Neuronal stem cell (in vitro differentiated cells): ENCODE results near the gene GYPC.
A peak's percentile ranks its signal among the peaks of the same experiment; 100 is the strongest.
"Not testable (repeated sequence)": the region's sequence is repeated elsewhere in the genome, so short reads cannot be mapped to it uniquely, and the experiment has no call there.

Source experiments
- DNase-seq: peaks from one replicate; pipeline ENCODE4 v3.0.0-alpha.2; 2013; ENCODE audit warnings: low spot score
- H2AFZ ChIP-seq: one replicate; pipeline ENCODE4 v1.6.1; 2013; ENCODE audit warnings: mild to moderate bottlenecking, low read length, inconsistent platforms
- H2AK5ac ChIP-seq: 2 replicates; pipeline ENCODE4 v1.6.1; 2013; ENCODE audit warnings: low read depth, mild to moderate bottlenecking, inconsistent platforms, low read length, moderate library complexity, mixed read lengths
- H2BK120ac ChIP-seq: 2 replicates; pipeline ENCODE4 v1.6.1; 2013; ENCODE audit warnings: low read depth, mild to moderate bottlenecking, inconsistent platforms, low read length, moderate library complexity, mixed read lengths
- H2BK12ac ChIP-seq: one replicate; pipeline ENCODE4 v1.6.1; 2013; ENCODE audit warnings: low read length, inconsistent platforms
- H2BK15ac ChIP-seq: 2 replicates; pipeline ENCODE4 v1.6.1; 2013; ENCODE audit warnings: mild to moderate bottlenecking, low read length, inconsistent platforms, mixed read lengths
- H2BK5ac ChIP-seq: one replicate; pipeline ENCODE4 v1.6.1; 2013; ENCODE audit warnings: inconsistent platforms, mild to moderate bottlenecking, low read length, moderate library complexity
- H3K14ac ChIP-seq: one replicate; pipeline ENCODE4 v1.6.1; 2013; ENCODE audit warnings: low read length, inconsistent platforms
- H3K18ac ChIP-seq: 2 replicates; pipeline ENCODE4 v1.6.1; 2013; ENCODE audit warnings: low read length, inconsistent platforms
- H3K23ac ChIP-seq: 2 replicates; pipeline ENCODE4 v1.6.1; 2013; ENCODE audit warnings: low read depth, mild to moderate bottlenecking, mixed read lengths, low read length, inconsistent platforms; ENCODE audit not compliant: poor library complexity
- H3K27ac ChIP-seq: replicated peaks from 3 replicates; pipeline ENCODE4 v1.5.1; 2013; ENCODE audit warnings: low read length, inconsistent platforms
- H3K27me3 ChIP-seq, 3 experiments: 2 replicates each; pipeline ENCODE4 v1.6.1; 2013; ENCODE audit warnings: low read length in 3 of 3, mild to moderate bottlenecking in 2 of 3, inconsistent platforms in 1 of 3, low read depth in 1 of 3, mixed read lengths in 1 of 3, moderate library complexity in 1 of 3; ENCODE audit not compliant: control insufficient read depth in 3 of 3, insufficient read depth in 3 of 3
- H3K36me3 ChIP-seq, 2 donors: replicated peaks in 1 of 2; 2 replicates each; pipeline ENCODE4 v1.6.1; 2013; ENCODE audit warnings: low read length in 2 of 2; ENCODE audit not compliant: control insufficient read depth in 2 of 2, insufficient read depth in 2 of 2
- H3K4ac ChIP-seq: 2 replicates; pipeline ENCODE4 v1.6.1; 2013; ENCODE audit warnings: inconsistent platforms, mild to moderate bottlenecking, low read length, moderate library complexity
- H3K4me1 ChIP-seq, 2 donors: 1 replicate in 1 of 2; 2 replicates in 1 of 2; pipeline ENCODE4 v1.6.1; 2013; ENCODE audit warnings: low read length in 2 of 2, low read depth in 1 of 2; ENCODE audit not compliant: control insufficient read depth in 2 of 2, insufficient read depth in 1 of 2
- H3K4me2 ChIP-seq: one replicate; pipeline ENCODE4 v1.6.1; 2013; ENCODE audit warnings: mild to moderate bottlenecking, low read length, inconsistent platforms; ENCODE audit not compliant: insufficient read depth, poor library complexity, severe bottlenecking
- H3K4me3 ChIP-seq, 2 donors: 2 replicates each; pipeline ENCODE4 v1.5.1; 2013; ENCODE audit warnings: low read length in 2 of 2, mild to moderate bottlenecking in 2 of 2, inconsistent platforms in 1 of 2, moderate library complexity in 1 of 2
- H3K79me1 ChIP-seq: one replicate; pipeline ENCODE4 v1.6.1; 2013; ENCODE audit warnings: low read depth, mild to moderate bottlenecking, inconsistent platforms, low read length, moderate library complexity
- H3K9ac ChIP-seq: one replicate; pipeline ENCODE4 v1.6.1; 2013; ENCODE audit warnings: mild to moderate bottlenecking, low read depth, low read length, inconsistent platforms; ENCODE audit not compliant: poor library complexity
- H3K9me3 ChIP-seq, 2 donors: replicated peaks in 1 of 2; 2 replicates each; pipeline versions ENCODE3 to v1.6.1; 2013; ENCODE audit warnings: low read length in 2 of 2, mild to moderate bottlenecking in 2 of 2, inconsistent platforms in 1 of 2, low read depth in 1 of 2, mixed read lengths in 1 of 2, moderate library complexity in 1 of 2; ENCODE audit not compliant: control insufficient read depth in 2 of 2, insufficient read depth in 1 of 2
- H4K8ac ChIP-seq: one replicate; pipeline ENCODE4 v1.6.1; 2013; ENCODE audit warnings: low read depth, mild to moderate bottlenecking, inconsistent platforms, low read length, moderate library complexity
- H4K91ac ChIP-seq: one replicate; pipeline ENCODE4 v1.6.1; 2013; ENCODE audit warnings: low read length, low read depth, mild to moderate bottlenecking, inconsistent platforms; ENCODE audit not compliant: poor library complexity
- WGBS, 2 donors: extraction: QIAGEN DNeasy Blood & Tissue Kit; methylation state at CpG; one replicate each; pipeline ENCODE4 v1.1.7; 2013; ENCODE audit warnings: missing lambda C conversion rate in 2 of 2, mixed read lengths in 1 of 2; ENCODE audit not compliant: insufficient read length in 2 of 2, insufficient replicate concordance in 1 of 2; ENCODE audit errors: extremely low coverage in 2 of 2; 5-methylcytosine and 5-hydroxymethylcytosine counted together

GYPC gene

DNA sequence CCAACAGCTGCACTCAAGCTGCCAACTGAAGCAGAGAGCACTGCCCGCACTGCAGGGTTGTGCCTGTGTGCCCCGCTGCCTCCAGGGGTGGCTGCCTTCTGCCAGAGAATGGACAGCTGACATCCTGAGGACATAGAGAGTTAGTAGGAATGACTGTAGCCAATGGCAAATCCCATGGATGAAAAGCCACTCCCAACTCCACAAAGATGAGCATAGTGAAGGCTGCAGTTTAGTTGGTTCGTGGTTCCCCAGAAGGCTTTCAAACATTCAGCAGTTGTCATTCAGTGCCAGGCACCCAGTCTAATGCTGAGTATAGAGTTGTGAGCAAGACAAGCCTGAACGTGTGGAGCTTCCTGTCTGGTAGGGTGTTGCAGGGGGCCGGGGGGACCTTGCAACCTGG lies 30.3 kb downstream of the GYPC start:
- no peaks in the 10 kb centered on the region for H3K4me1 ChIP-seq
- peaks cover 2 to 3% of the 10 kb centered on the region in 2 donors for H3K9me3 ChIP-seq
- no peaks in the 10 kb centered on the region for H3K79me1 ChIP-seq
- H3K4me3 ChIP-seq, result peak overlapping the region in 1 of 2 donors; percentile 22
- no peak overlapping the region for H3K18ac ChIP-seq
- H2AK5ac ChIP-seq, result no peak overlapping the region
- H3K9ac ChIP-seq, result no peak overlapping the region
- WGBS, 2 donors, result no CpG with 5 or more reads among the region's 5 CpGs
- no peaks in the 10 kb centered on the region for H3K27me3 ChIP-seq
- H2BK5ac ChIP-seq, result no peak overlapping the region
- no peak overlapping the region for H4K91ac ChIP-seq
- no peak for DNase-seq
- peaks cover 0 to 24% of the 10 kb centered on the region in 2 donors for H3K36me3 ChIP-seq
- H3K4ac ChIP-seq, result no peak overlapping the region
- H3K27ac ChIP-seq, result no peak overlapping the region
- no peak overlapping the region for H2AFZ ChIP-seq
- no peak overlapping the region for H2BK12ac ChIP-seq
- H2BK120ac ChIP-seq, result no peak overlapping the region
- no peak overlapping the region for H2BK15ac ChIP-seq
- no peak overlapping the region for H3K4me2 ChIP-seq
- no peak overlapping the region for H4K8ac ChIP-seq
- H3K23ac ChIP-seq, result no peak overlapping the region
- no peak overlapping the region for H3K14ac ChIP-seq

GRCh38 chr2:126686841-126687485 lies 31.0 kb downstream of the GYPC start:
- Histone ChIP-seq H3K23ac (no peak overlapping the region), H3K14ac (no peak overlapping the region), H3K9me3 (peaks cover 2 to 3% of the 10 kb centered on the region in 2 donors), H2AK5ac (no peak overlapping the region), H2BK15ac (no peak overlapping the region), H3K9ac (no peak overlapping the region), H3K79me1 (no peaks in the 10 kb centered on the region), H2BK5ac (no peak overlapping the region), H3K27ac (no peak overlapping the region), H2BK12ac (no peak overlapping the region), H4K91ac (no peak overlapping the region), H2AFZ (no peak overlapping the region), H3K18ac (peak overlapping the region; percentile 2), H4K8ac (no peak overlapping the region), H3K4me2 (no peak overlapping the region), H3K4me1 (no peaks in the 10 kb centered on the region), H3K4ac (no peak overlapping the region), H3K27me3 (no peaks in the 10 kb centered on the region), H2BK120ac (no peak overlapping the region), H3K36me3 (peaks cover 0 to 28% of the 10 kb centered on the region in 2 donors), H3K4me3 (no peak overlapping the region)
- no peak for DNase-seq
- WGBS, 2 donors, result no CpG with 5 or more reads among the region's 5 CpGs

GRCh38 chr2:126687503-126687902 lies 31.5 kb downstream of the GYPC start:
- H3K4me2 ChIP-seq, result no peak overlapping the region
- H3K4me1 ChIP-seq, result no peaks in the 10 kb centered on the region
- H3K4ac ChIP-seq, result no peak overlapping the region
- peaks cover 0 to 33% of the 10 kb centered on the region in 2 donors for H3K36me3 ChIP-seq
- no peak overlapping the region for H4K8ac ChIP-seq
- no peaks in the 10 kb centered on the region for H3K79me1 ChIP-seq
- H3K27ac ChIP-seq, result no peak overlapping the region
- H2AK5ac ChIP-seq, result no peak overlapping the region
- no peak overlapping the region for H2BK15ac ChIP-seq
- no peak overlapping the region for H3K18ac ChIP-seq
- no peaks in the 10 kb centered on the region for H3K27me3 ChIP-seq
- no peak overlapping the region for H3K23ac ChIP-seq
- peaks cover 2 to 3% of the 10 kb centered on the region in 2 donors for H3K9me3 ChIP-seq
- H3K14ac ChIP-seq, result no peak overlapping the region
- no peak for DNase-seq
- no peak overlapping the region for H2BK5ac ChIP-seq
- H2AFZ ChIP-seq, result no peak overlapping the region
- WGBS, 2 donors, result no CpG with 5 or more reads among the region's 2 CpGs
- H3K4me3 ChIP-seq, result no peak overlapping the region
- no peak overlapping the region for H4K91ac ChIP-seq
- no peak overlapping the region for H2BK12ac ChIP-seq
- H2BK120ac ChIP-seq, result no peak overlapping the region
- H3K9ac ChIP-seq, result no peak overlapping the region

DNA sequence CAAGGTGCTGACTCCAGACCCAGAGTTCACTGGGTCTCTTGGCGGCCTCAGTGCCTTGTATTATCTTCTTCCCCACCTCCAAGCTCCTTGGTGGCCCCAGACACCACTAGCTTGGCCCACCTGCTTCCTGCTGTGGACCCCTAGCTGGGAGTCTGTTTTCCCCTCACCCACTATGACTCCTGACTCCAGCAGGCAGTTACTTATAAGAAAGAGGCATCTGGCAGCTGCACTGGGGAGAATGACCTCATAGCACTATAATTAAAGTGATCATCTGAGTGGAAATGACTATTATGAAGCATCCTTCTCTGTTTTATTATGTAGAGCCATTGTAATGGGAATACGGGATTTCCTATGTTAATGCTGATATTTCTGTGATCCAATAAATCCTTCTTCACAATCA lies 32.6 kb downstream of the GYPC start:
- not testable (repeated sequence) for H2BK120ac ChIP-seq, DNase-seq, H2AK5ac ChIP-seq, H2AFZ ChIP-seq, H2BK5ac ChIP-seq, H2BK15ac ChIP-seq, H4K91ac ChIP-seq, H3K27me3 ChIP-seq, H3K4me1 ChIP-seq, H4K8ac ChIP-seq, H3K14ac ChIP-seq, H3K23ac ChIP-seq, H3K4me2 ChIP-seq, H3K18ac ChIP-seq, H3K9ac ChIP-seq, H3K9me3 ChIP-seq, H3K79me1 ChIP-seq, H2BK12ac ChIP-seq, H3K27ac ChIP-seq, H3K4ac ChIP-seq, H3K4me3 ChIP-seq
- WGBS, 2 donors, result no CpG with 5 or more reads among the region's 2 CpGs
- H3K36me3 ChIP-seq, result peaks cover 3 to 41% of the 10 kb centered on the region in 2 donors
